Stimulated activated CD8-positive, alpha-beta memory T cell treated with anti-CD3 and anti-CD28 coated beads, Interleukin-7, amount 100 ng/mL, for 48 hours (primary cell): ENCODE results near the gene ELMOD3.
"Not testable (repeated sequence)": the region's sequence is repeated elsewhere in the genome, so short reads cannot be mapped to it uniquely, and the experiment has no call there.

Experiments used
- DNase-seq, 2 donors: peaks; one replicate each; pipeline ENCODE4 v3.0.0-alpha.2; 2020; ENCODE audit warnings: low read depth in 1 of 2; ENCODE audit errors: extremely low read depth in 1 of 2

ELMOD3 gene

DNA sequence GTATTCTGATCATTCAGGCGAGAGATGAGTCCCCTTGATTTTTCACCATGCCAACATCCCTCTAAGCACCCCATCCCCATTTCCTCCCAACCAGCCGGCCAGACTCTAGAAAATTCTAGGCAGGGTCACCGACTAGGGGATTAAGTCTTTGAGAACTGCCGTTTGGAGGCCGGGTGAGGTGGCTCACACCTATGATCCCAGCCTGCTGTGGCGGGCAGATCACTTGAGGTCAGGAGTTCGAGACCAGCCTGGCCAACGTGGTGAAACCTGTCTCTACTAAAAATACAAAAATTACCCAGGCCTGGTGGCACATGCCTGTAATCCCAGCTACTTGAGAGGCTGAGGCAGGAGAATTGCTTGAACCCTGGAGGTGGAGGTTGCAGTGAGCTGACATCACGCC is 85.0 kb downstream of the ELMOD3 start:
- DNase-seq = not testable (repeated sequence)

DNA sequence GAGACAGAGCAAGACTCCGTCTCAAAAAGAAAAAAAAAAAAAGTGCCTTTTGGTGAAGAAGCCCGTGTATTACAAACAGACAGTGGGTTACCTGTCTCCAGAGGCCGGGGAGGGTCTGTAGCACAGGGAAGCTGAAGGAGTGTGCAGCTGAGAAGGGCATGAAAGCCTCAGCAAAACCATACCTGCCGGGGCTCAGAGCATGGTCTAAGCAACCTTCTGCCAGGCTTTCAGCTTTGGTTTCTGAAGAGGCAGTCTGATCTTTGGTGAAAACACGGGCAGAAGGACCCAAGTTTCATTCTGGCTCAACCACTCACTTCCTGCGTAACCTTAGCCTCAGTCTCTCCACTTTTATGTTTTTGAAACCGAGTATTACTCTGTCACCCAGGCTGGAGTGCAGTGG is 85.4 kb downstream of the ELMOD3 start:
- peak in 1 of 2 donors; percentile 36 for DNase-seq

DNA sequence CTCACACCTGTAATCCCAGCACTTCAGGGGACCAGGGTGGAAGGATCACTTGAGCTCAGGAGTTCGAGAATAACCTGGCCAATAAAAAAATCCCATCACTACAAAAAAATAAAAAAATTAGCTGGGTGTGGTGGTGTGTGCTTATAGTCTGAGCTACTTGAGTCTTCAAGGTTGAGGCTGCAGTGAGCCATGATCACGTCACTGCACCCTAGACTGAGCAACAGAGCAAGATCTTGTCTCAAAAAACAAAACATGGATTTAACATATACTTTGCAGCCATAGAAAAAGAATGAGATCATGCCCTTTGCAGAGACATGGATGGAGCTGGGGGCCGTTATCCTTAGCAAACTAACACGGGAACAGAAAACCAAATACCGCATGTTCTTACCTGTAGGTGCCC is 86.2 kb downstream of the ELMOD3 start:
- no peak for DNase-seq
